ENCODE results near the gene MTSS2.

MTSS2 gene

DNA sequence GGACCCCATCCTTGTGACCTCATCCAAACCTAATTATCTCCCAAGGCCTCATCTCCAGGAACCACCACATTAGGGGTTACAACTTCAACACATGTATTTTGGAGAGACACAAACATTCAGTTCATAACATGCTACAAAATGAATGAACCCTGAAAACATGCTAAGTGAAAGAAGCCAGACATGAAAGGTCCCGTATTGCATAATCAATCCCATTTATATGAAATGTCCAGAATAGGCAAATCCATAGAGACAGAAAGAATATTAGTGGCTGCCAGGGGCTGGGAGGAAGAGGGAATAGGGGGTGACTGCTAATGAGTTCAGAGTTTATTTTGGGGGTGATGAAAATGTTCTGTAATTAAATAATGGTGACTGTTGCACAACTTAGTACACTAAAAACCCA lies 43.2 kb downstream of the MTSS2 start:
- Histone ChIP-seq H3K27ac (ENCODE audit: extremely low read depth, low read depth, low read length) (no peak overlapping the region), H3K36me3 (ENCODE audit: control insufficient read depth in 2 of 2, insufficient read depth in 1 of 2, low read length in 2 of 2) (no peaks in the 10 kb centered on the region), H3K9me3 (ENCODE audit: control insufficient read depth, insufficient read depth, low read depth, low read length) (no peaks in the 10 kb centered on the region), H3K4me3 (ENCODE audit: low read depth, low read length) (no peak overlapping the region), H3K4me1 (ENCODE audit: control insufficient read depth, insufficient read depth, low read length) (no peaks in the 10 kb centered on the region)
- ChIA-PET CTCF (no interaction called here), POLR2A (no interaction called here)
- TF ChIP-seq ZNF175 (tag by site-specific recombination; IDR thresholded peaks at IDR 0.05), result no peak
- TF ChIP-seq ZNF391 (tag by site-specific recombination; IDR thresholded peaks at IDR 0.05; ENCODE audit: borderline replicate concordance, low read depth), result no peak
- no peak for TF ChIP-seq ZNF501 (tag by site-specific recombination; IDR thresholded peaks at IDR 0.05)
- TF ChIP-seq ZNF19 (tag by site-specific recombination; IDR thresholded peaks at IDR 0.05; ENCODE audit: low read depth), result no peak
- TF ChIP-seq ZFHX2 (tag by site-specific recombination; conservative IDR thresholded peaks at IDR 0.05), result no peak
- TF ChIP-seq SCRT1 (tag by site-specific recombination; IDR thresholded peaks at IDR 0.05; ENCODE audit: borderline replicate concordance), result no peak
- no peak for TF ChIP-seq ZNF624 (tag by site-specific recombination; IDR thresholded peaks at IDR 0.05)
- no peak for TF ChIP-seq GLIS2 (tag by site-specific recombination; IDR thresholded peaks at IDR 0.05)
- TF ChIP-seq ZNF10 (tag by site-specific recombination; IDR thresholded peaks at IDR 0.05), result no peak
- TF ChIP-seq SP7 (tag by site-specific recombination; IDR thresholded peaks at IDR 0.05), result no peak
- TF ChIP-seq, protein P1, sequence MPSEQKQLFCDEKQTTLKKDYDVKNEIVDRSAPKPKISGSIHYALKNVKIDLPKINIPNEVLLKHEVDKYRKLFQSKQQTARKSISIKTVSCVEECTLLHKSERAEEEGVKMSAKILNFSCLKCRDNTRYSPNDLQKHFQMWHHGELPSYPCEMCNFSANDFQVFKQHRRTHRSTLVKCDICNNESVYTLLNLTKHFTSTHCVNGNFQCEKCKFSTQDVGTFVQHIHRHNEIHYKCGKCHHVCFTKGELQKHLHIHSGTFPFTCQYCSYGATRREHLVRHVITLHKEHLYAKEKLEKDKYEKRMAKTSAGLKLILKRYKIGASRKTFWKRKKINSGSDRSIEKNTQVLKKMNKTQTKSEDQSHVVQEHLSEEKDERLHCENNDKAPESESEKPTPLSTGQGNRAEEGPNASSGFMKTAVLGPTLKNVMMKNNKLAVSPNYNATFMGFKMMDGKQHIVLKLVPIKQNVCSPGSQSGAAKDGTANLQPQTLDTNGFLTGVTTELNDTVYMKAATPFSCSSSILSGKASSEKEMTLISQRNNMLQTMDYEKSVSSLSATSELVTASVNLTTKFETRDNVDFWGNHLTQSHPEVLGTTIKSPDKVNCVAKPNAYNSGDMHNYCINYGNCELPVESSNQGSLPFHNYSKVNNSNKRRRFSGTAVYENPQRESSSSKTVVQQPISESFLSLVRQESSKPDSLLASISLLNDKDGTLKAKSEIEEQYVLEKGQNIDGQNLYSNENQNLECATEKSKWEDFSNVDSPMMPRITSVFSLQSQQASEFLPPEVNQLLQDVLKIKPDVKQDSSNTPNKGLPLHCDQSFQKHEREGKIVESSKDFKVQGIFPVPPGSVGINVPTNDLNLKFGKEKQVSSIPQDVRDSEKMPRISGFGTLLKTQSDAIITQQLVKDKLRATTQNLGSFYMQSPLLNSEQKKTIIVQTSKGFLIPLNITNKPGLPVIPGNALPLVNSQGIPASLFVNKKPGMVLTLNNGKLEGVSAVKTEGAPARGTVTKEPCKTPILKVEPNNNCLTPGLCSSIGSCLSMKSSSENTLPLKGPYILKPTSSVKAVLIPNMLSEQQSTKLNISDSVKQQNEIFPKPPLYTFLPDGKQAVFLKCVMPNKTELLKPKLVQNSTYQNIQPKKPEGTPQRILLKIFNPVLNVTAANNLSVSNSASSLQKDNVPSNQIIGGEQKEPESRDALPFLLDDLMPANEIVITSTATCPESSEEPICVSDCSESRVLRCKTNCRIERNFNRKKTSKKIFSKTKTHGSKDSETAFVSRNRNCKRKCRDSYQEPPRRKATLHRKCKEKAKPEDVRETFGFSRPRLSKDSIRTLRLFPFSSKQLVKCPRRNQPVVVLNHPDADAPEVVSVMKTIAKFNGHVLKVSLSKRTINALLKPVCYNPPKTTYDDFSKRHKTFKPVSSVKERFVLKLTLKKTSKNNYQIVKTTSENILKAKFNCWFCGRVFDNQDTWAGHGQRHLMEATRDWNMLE (tag by site-specific recombination; conservative IDR thresholded peaks at IDR 0.05; ENCODE audit: low read depth), result no peak
- TF ChIP-seq, protein P2, sequence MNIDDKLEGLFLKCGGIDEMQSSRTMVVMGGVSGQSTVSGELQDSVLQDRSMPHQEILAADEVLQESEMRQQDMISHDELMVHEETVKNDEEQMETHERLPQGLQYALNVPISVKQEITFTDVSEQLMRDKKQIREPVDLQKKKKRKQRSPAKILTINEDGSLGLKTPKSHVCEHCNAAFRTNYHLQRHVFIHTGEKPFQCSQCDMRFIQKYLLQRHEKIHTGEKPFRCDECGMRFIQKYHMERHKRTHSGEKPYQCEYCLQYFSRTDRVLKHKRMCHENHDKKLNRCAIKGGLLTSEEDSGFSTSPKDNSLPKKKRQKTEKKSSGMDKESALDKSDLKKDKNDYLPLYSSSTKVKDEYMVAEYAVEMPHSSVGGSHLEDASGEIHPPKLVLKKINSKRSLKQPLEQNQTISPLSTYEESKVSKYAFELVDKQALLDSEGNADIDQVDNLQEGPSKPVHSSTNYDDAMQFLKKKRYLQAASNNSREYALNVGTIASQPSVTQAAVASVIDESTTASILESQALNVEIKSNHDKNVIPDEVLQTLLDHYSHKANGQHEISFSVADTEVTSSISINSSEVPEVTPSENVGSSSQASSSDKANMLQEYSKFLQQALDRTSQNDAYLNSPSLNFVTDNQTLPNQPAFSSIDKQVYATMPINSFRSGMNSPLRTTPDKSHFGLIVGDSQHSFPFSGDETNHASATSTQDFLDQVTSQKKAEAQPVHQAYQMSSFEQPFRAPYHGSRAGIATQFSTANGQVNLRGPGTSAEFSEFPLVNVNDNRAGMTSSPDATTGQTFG (tag by site-specific recombination; IDR thresholded peaks at IDR 0.05; ENCODE audit: borderline replicate concordance), result no peak
- no peak for TF ChIP-seq KLF10 (tag by site-specific recombination; IDR thresholded peaks at IDR 0.05)
- TF ChIP-seq WT1 (tag by site-specific recombination; IDR thresholded peaks at IDR 0.05), result no peak
- no peak for TF ChIP-seq YY2 (tag by site-specific recombination; IDR thresholded peaks at IDR 0.05)
- TF ChIP-seq ZNF202 (tag by site-specific recombination; IDR thresholded peaks at IDR 0.05; ENCODE audit: borderline replicate concordance), result no peak

DNA sequence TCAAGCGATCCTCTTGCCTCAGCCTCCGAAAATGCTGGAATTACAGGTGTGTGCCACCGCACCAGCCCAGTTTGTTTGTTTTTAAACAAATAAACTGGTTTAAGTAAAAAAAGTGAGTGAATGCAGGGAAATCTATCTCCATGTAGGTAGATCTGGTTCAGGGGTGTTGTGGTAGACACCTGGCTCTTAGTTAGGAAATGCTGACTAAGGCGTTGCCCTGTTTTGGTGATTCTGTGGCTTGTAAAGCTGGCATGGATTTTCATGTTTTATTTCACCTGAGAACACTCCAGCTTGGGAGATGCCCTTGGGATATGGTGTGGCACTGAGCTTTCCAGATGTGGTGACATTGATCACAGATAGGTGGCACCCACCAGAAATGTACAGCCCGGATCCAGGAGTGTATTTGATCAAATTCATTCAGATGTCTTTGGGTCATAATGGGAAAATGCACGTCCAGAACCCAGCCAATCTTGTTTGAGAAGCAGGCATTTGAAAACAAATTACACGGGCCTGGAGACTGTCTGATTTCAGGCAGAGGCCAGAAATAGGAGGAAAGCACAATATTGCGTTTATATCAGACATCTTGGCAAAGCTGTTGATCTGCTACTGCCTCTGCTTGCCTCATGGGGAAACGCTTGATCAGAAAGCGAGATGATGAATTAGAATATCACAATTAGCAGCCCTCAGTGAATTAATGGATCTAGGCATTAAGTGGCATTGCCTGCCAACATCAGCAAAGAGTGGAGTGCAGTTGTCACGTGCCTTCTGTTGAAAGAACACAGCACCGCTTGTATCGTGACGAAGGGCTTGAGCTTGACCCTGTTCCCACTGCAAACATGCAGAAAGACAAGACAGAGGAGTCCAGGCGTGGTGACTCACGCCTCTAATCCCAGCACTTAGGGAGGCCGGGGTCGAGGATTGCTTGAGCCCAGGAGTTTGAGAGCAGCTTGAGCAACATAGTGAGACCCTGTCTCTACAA lies 46.8 kb downstream of the MTSS2 start:
- Histone ChIP-seq H3K36me3 (ENCODE audit: control insufficient read depth in 2 of 2, insufficient read depth in 1 of 2, low read length in 2 of 2) (no peaks in the 10 kb centered on the region), H3K4me1 (ENCODE audit: control insufficient read depth, insufficient read depth, low read length) (no peaks in the 10 kb centered on the region), H3K9me3 (ENCODE audit: control insufficient read depth, insufficient read depth, low read depth, low read length) (no peaks in the 10 kb centered on the region), H3K4me3 (ENCODE audit: low read depth, low read length) (no peak overlapping the region), H3K27ac (ENCODE audit: extremely low read depth, low read depth, low read length) (no peak overlapping the region)
- TF ChIP-seq, protein P3, sequence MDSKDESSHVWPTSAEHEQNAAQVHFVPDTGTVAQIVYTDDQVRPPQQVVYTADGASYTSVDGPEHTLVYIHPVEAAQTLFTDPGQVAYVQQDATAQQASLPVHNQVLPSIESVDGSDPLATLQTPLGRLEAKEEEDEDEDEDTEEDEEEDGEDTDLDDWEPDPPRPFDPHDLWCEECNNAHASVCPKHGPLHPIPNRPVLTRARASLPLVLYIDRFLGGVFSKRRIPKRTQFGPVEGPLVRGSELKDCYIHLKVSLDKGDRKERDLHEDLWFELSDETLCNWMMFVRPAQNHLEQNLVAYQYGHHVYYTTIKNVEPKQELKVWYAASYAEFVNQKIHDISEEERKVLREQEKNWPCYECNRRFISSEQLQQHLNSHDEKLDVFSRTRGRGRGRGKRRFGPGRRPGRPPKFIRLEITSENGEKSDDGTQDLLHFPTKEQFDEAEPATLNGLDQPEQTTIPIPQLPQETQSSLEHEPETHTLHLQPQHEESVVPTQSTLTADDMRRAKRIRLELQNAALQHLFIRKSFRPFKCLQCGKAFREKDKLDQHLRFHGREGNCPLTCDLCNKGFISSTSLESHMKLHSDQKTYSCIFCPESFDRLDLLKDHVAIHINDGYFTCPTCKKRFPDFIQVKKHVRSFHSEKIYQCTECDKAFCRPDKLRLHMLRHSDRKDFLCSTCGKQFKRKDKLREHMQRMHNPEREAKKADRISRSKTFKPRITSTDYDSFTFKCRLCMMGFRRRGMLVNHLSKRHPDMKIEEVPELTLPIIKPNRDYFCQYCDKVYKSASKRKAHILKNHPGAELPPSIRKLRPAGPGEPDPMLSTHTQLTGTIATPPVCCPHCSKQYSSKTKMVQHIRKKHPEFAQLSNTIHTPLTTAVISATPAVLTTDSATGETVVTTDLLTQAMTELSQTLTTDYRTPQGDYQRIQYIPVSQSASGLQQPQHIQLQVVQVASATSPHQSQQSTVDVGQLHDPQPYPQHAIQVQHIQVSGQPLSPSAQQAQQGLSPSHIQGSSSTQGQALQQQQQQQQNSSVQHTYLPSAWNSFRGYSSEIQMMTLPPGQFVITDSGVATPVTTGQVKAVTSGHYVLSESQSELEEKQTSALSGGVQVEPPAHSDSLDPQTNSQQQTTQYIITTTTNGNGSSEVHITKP (tag by site-specific recombination; IDR thresholded peaks at IDR 0.05), result no peak
- no peak for TF ChIP-seq ZIC2 (tag by site-specific recombination; IDR thresholded peaks at IDR 0.05)
- TF ChIP-seq ZBTB17 (tag by site-specific recombination; IDR thresholded peaks at IDR 0.05), result no peak
- TF ChIP-seq ZNF792 (tag by site-specific recombination; IDR thresholded peaks at IDR 0.05), result no peak
- no peak for TF ChIP-seq KLF9 (tag by site-specific recombination; IDR thresholded peaks at IDR 0.05; ENCODE audit: low read depth)
- no peak for TF ChIP-seq ZNF521 (tag by site-specific recombination; IDR thresholded peaks at IDR 0.05)
- CTCF ChIA-PET, result interaction anchor here (0.6 to 1.2 kb wide), 2 partner anchors 14 to 16 kb away, joined by 3 read pairs; no protein-coding TSS in a partner anchor
- POLR2A ChIA-PET, result no interaction called here
